HCT116 (cell line): ENCODE data around the gene SCN4A.

ENCODE experiments used
- EZH2 ChIP-seq: fragments of 200-600 bp; sonication (generic); IDR thresholded peaks from 2 replicates; pipeline ENCODE4 v1.6.1; 2017; ENCODE audit warnings: antibody characterized with exemption, mixed run types
- EZH2phosphoT487 ChIP-seq: fragments of 200-600 bp; IDR thresholded peaks from 2 replicates; pipeline ENCODE4 v1.6.1; 2018; ENCODE audit warnings: antibody characterized with exemption, borderline replicate concordance
- POLR2A ChIP-seq: IDR thresholded peaks from 2 replicates; pipeline ENCODE4 v1.7.0; 2011; ENCODE audit warnings: borderline replicate concordance; ENCODE audit not compliant: insufficient read depth, insufficient read length; ENCODE audit errors: extremely low read depth
- ZFX ChIP-seq: fragments of 450-650 bp; IDR thresholded peaks from 2 replicates; pipeline ENCODE4 v1.6.1; 2017
- TF ChIP-seq, protein P1 (sequence below), 3 experiments: fragments of 200-600 bp in 1 of 3; sonication (generic) in 1 of 3; IDR thresholded peaks in 2 of 3; conservative IDR thresholded peaks in 1 of 3; 2 replicates each; pipeline ENCODE4 v1.5.1; 2012 to 2017; ENCODE audit warnings: low read depth in 2 of 3, low read length in 2 of 3, antibody characterized with exemption in 1 of 3, borderline replicate concordance in 1 of 3, control low read depth in 1 of 3, mild to moderate bottlenecking in 1 of 3, mixed read lengths in 1 of 3, mixed run types in 1 of 3, moderate library complexity in 1 of 3; ENCODE audit not compliant: insufficient read depth in 1 of 3

DNA sequence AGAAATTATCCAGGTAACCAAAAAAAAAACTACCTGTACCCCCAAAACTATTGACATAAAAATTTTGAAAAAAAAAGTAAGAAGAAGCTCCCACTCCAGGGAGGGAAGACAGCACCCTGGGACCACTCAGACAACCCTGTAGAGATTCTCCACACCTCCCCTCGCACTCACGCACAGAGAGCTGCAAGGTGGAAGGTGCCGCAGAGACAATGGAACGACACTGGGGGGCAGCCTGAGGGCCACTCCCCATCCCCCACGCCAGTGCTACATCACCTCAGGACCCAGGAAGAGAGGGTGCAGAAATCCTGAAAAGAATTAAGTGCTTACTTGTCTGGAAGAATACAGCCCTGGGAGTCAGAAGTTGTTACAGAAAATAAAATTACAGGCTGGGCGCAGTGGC, 35.4 kb downstream of the SCN4A start:
- TF ChIP-seq POLR2A (no peak), ZFX (no peak), EZH2phosphoT487 (no peak), EZH2 (no peak)
- TF ChIP-seq, protein P1, sequence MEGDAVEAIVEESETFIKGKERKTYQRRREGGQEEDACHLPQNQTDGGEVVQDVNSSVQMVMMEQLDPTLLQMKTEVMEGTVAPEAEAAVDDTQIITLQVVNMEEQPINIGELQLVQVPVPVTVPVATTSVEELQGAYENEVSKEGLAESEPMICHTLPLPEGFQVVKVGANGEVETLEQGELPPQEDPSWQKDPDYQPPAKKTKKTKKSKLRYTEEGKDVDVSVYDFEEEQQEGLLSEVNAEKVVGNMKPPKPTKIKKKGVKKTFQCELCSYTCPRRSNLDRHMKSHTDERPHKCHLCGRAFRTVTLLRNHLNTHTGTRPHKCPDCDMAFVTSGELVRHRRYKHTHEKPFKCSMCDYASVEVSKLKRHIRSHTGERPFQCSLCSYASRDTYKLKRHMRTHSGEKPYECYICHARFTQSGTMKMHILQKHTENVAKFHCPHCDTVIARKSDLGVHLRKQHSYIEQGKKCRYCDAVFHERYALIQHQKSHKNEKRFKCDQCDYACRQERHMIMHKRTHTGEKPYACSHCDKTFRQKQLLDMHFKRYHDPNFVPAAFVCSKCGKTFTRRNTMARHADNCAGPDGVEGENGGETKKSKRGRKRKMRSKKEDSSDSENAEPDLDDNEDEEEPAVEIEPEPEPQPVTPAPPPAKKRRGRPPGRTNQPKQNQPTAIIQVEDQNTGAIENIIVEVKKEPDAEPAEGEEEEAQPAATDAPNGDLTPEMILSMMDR (IDR thresholded peaks at IDR 0.05 in 2 of 3, conservative IDR thresholded peaks at IDR 0.05 in 1 of 3; ENCODE audit: borderline replicate concordance in 1 of 3, insufficient read depth in 1 of 3, low read depth in 2 of 3, low read length in 2 of 3) = peak in 2 of 3 experiments; percentile 18 to 19; a peak in 2 of 6 replicates
